T-helper 1 cell treated with Interleukin-12 subunit alpha and Interleukin-12 subunit beta and Interleukin-4 antibody, amounts not matched to agents 30 ng/mL and 1 ng/mL, for 36 hours (primary cell): ENCODE data around the gene RNH1. TPM values are rescaled to one million over a fixed set of nuclear protein-coding genes. Genes with fewer than 3 reads are reported as not detected.
"Not testable (repeated sequence)": the region's sequence is repeated elsewhere in the genome, so short reads cannot be mapped to it uniquely, and the experiment has no call there.

Experiments
- intact Hi-C: fragments of 100-400 bp; cut with micrococcal nuclease; formaldehyde crosslinking; loops from one replicate; pipeline ENCODE4 v1.15.1; 2024
- total RNA-seq: library from RNA; stranded (reverse); gene quantifications from 2 replicates; pipeline ENCODE4 v1.2.3, GENCODE V29; 2022

Gene RNH1
- total RNA-seq, 1 donor from 2014 or later, result 89.8 TPM

DNA sequence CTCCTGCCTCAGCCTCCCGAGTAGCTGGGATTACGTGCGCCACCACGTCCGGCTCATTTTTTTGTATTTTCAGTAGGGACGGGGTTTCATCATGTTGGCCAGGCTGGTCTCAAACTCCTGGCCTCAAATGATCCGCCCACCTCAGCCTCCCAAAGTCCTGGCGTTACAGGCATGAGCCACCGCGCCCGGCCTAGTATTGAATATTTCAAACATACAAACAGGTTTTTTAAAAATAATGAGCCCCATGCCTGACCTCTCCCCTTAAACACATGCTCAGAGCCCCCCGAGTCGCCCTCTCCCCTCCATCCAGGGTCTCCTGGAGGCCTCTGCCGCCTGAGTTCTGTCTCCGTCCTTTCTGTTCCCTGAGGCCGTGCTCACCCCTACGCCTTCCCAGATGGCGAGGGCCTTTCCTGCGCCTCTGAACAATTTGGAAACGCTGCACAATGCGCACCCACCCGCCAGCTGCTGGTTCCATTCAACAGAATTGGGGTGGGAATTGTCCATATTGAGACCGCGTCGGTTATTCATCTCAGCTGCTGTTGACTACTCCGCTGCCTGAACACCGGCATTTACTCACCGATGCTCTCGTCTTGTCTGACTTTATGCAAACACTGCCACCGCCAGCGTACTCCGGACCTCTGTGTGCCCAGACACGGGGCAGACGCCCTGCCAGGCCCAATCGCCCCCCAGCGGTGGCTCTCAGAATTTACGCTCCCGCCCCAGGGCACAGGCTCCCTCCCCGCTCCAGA, 13.6 kb upstream of the RNH1 start:
- intact Hi-C loops, result no loop called here

DNA sequence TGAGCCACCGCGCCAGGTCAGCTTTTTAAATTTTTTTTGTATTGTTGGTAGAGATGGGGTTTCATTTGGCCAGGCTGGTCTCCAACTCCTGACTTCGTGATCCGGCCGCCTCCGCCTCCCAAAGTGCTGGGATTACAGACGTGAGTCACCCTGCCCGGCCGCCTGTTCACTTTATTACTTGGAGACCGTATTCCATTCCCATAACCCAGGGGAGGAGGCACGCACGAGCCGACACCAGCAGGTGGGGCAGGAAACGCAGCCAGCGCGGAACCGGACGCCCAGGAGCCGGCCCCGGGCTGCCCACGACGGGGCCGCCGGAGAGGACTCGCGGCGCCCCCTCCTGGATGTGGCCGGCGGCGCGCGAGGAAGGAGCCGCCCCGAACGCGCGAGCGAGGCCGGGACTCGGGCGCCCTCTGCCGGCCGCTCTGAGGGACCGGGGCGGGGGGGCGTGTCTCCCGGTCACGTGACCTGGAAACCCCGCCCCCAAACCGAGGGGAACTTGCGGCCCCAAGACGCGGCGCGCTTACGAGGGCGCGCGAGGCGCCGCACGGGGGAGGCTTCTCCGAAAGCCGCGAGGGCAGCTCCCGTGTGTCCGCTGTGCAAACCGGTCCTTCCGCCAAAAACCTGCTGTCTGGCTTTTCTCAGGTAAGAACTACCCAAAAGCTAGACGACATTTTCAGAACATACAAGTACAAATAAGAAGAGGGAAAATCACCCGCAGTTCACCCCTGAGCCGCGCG, 11.6 kb upstream of the RNH1 start:
- intact Hi-C loops, result loop anchor here (1.0 to 2.0 kb wide), 4 partner anchors 11 to 103 kb away; partner anchors contain the start of genes HRAS and RNH1

DNA sequence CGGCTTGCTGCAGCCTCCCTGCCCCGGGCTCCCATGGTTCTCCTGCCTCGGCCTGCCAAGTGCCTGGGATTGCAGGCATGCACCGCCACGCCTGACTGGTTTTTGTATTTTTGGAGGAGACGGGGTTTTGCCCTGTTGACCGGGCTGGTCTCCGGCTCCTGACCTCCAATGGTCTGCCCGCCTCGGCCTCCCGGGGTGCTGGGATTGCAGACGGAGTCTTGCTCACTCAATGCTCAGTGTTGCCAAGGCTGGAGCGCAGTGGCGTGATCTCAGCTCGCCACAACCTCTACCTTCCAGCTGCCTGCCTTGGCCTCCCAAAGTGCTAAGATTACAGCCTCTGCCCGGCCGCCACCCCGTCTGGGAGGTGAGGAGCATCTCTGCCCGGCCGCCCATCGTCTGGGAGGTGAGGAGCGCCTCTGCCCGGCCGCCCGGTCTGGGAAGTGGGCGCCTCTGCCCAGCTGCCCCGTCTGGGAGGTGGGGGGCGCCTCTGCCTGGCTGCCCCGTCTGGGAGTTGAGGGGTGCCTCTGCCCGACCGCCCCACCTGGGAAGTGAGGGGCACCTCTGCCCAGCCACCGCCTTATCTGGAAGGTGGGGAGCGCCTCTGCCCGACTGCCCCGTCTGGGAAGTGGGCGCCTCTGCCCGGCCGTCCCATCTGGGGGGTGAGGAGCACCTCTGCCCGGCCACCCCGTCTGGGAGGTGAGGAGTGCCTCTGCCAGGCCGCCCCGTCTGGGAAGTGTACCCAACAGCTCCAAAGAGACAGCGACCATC, 10.1 kb upstream of the RNH1 start:
- intact Hi-C loops, result not testable (repeated sequence)

DNA sequence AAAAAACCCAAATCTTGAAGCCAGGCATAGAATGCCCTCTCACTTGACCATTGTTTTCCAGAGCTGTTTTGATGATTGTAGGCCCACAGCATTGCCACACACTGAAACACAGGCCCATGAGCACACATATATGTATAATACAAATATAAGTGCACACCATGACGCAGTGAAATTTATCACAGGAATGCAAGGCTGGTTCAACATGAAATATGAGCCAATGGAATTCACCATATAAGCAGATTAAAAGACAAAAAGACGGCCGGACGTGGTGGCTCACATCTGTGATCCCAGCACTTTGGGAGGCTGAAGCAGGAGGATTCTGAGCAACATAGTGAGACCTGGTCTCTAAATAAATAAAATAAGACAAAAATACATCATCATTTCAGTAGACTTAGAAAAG, 9.4 kb upstream of the RNH1 start:
- intact Hi-C loops, result no loop called here

DNA sequence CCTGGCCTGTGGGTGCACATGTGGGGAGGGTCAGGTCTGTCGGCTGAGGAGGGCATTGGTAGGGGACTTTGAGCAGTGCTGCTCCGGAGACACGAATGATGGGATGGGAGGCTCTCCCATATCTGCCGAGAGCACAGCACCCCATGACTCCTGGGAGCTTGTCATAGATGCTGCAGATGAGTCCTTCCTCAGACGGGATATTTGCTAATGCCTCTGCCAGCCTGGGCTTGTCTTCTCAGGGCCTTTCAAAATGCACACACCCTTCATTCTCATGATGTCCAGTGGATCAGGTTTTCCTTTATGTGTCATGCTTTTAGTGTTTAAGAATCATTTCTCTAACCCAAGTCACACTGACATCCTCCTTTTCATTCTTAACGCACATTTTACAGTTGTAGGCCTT, 8.1 kb upstream of the RNH1 start:
- intact Hi-C loops, result no loop called here

DNA sequence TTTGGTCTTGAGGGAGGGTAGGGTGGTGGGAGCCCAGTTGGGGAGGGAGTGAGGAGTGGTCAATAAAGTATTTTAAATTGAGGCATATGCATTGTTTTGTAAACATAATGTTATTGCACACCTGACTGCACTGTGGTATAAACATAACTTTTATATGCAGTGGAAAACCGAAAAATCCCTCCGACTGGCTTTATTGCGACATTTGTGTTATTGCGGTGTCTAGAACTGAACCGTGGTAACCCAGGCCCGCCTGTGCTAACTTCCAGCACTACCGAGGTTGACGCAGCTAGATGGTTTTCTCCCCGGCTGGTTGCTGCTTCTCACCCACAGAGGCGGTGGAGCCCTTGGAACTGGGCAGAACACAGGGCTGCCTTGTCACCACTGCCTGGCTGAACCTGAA, 7.6 kb upstream of the RNH1 start:
- intact Hi-C loops, result no loop called here

DNA sequence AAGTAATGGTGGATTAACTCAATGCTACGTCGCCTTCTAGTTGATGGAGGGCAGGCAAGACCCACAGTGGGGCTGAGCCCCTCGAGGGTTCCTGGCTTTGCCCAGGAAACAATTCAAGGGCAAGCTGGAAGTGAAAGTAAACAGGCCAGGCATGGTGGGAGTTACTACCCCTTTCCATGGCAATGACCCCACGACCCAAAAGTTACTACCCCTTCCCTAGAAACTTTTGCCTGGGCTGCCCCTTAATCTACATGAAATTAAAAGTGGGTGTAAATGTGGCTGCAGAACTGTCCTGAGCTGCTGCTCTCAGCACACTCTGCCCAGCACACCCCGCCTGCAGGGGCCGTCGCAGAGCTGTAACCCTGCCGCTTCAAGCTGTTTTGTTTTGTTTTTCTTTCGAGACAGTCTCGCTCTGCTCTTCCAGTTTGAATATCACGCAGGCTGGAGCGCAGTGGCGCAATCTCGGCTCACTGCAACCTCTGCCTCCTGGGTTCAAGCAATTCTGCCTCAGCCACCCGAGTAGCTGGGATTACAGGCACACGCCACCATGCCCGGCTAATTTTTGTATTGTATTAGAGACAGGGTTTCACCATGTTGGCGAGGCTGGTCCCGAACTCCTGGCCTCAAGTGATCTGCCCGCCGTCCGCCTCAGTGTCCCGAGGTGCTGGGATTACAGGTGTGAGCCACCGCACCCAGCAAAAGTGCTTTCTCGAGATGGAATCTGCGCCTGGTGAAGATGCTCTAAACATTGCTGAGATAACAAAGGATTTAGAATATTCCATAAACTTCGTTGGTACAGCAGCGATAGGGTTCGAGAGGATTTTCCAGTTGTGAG, 5.9 kb upstream of the RNH1 start:
- intact Hi-C loops, result no loop called here

DNA sequence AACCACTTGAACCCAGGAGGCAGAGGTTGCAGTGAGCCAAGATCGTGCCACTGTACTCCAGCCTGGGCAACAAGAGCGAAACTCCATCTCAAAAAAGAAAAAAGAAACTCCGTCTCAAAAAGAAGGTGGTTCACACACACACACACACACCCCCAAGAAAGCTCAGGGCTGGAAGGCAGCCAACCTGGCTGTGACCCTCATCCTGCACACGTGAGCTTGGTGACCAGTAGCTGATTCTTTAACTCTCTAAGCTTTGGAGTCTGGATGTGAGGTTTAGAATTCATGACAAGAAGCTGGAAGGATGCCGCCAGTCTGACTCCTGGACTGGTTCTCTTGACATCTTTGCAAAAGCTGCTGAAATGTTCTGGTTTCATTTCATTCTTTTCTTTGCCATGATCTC, 1.9 kb upstream of the RNH1 start:
- intact Hi-C loops, result no loop called here

DNA sequence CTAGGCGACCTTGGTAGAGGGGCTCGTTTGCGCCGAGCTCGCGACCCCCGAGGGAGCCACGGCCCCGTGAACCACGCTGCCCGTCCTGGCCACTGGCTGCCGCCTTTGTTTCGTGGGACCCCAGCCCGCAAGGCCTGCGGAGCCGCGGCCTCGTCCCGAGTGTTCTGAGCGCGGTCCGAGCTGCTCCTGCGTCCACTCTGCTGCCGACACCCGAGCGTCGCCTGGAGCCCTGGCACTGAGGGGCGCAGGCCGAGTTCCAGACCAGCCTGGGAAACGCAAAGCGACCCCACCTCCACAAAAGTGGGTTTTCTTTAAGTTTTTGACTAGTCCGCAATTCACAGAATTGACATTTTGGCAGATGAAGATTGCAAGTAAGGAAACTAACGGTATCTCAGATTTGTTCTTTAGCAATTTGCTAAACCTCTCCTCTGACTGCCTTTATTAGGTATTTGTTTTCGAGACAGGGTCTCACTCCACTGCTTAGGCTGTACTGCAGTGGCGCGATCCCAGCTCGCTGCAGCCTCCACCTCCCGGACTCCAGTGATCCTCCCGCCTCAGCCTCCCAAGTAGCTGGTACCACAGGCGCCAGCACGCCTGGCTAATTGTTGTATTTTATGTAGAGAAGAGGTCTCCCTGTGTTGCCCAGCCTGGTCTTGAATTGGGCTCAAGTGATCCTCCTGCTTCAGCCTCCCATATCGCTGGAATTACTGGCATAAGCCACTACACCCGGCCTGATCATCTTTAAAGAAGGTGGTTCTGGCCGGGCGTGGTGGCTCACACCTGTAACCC, 879 bp upstream of the RNH1 start:
- intact Hi-C loops, result loop anchor here (1.0 to 2.0 kb wide), 14 partner anchors 10 to 1893 kb away; partner anchors contain the start of genes BET1L, DEAF1, HRAS and PHRF1

DNA sequence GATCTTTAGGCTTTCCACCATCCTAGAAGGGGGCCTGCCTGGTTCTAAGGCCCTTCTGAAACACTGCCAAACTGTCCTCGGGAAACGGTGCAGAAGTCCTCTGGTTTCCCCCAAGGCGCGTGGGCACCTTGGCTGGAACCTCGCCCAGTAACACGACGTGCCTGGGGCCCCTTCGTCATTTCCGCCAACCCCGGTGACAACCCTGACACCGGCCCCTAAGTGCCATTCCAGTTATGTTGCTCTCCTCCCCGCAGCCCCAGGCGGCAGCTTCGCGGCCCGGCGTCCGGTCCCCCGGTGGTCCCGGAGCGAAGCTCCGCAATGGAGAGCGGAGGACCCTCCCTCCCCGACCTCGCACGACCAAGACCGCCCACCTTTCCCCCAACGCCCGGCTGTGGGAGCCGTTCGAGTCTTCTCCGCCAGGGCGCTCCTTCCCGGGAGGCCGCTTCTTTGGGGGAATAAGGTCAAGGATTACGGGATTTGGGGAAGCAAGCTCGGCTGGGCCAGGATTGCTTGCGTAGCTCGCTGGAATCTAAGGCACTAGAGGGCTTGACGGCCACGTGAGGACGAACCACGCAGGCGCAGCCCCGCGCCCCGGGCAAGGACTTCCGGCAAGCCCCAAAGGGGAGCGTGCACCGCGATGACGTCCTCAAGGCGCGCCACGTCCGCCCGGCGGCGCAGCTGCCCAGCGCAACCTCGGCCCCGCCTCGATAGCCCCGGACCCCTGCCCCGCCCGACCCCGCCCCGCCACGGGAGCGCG, 626 bp downstream of the RNH1 start:
- intact Hi-C loops, result loop anchor here (1.0 to 2.0 kb wide), 7 partner anchors 54 to 1894 kb away; partner anchors contain the start of genes DEAF1, LMNTD2, RASSF7 and TMEM80

DNA sequence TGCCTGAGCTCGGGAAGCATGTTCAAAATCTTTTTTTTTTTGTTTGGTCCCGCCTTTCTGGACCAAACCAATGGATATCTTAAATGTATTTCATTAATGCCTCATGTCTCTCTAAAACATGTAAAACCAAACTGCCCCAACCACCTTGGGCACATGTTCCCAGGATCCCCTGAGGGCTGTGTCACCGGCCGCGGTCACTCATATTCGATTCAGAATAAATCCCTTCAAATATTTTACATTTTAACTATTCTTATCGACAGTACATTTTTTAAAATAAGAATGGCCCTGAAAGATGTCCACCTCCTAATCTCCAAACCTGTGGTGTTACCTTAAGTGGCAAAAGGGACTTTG, 2.1 kb downstream of the RNH1 start:
- intact Hi-C loops, result no loop called here

DNA sequence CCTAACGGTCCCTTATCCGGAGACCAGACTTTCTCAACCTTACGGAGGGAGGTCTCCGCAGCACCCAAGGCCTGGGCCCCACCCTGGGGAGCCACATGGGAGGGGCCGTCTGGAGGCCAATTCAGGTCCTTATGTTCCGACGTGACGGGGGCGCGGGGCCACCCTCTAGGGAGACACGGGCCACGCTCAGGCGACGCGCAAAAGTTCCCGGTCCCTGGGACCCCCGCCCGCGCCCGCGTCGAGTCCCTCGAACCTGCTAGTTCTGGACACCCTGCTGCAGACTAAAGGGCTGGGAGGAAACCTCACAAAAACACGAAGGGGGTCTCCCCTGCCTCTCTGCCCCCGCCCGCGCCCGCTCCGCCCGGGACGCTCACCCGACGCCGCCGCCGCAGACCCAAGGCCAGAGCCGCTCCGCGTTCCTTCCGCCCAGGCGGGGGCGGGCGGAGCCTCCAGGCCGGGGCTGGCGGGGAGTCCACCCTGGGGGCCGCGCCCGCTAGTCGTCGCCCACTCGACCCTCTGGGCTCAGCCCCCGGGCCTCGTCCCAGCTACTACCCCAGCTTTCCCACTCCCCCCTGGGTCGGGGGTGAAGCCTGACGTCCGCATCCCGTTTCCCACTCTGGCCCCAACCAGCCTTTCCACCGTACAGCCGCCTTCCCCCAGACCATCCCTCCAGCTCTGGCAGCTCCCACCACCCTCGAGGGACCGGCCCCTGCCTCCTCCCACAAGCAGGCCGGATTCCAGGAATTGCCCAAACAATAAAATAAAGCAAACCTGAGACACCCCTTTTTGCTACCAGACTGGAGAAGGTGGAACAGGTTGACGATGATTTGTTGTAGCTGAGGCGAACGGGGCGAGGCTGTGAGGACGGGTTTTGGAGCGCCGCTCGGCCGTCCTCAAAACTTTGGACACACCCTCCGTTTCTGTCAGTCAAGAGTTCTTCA, 2.7 kb downstream of the RNH1 start:
- intact Hi-C loops, result no loop called here

DNA sequence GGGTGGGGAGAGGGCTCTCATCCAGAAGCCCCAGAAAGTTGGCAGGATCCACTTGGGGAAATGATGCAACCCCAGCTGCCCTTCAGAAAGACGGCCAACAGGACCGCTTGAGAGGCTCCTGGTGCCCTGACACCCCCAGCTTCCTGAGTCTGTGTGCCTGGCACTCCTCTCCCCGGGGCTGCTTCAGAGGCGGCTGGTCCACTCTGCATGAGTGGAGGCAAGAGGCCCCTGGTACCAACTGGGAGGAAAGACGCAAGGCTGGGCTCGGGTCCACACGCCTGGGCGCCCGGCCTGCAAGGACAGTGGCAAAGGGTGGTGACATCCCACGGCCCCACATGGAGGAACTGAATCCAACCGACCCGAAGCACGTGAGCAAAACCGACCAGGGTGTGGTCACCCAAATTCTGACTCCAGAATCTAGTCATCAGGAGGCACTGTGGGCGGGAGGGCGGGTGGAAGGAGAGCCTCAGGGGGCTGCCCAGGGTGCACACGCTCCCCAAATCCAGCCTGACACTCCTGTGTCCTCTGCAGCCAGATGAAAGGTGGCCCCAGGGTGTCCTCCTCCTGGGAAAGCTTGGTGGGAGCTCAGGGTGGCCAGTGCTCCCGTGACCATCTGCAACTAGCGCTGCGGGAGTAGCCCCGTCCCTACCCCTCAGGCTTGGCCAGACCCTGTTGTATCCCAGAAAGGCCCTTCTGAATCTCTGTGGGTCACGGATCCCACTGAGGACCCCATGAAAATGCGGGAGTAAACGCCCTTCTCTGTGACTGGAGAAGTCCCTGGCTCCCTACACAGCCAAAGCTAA, 3.7 kb downstream of the RNH1 start:
- intact Hi-C loops, result no loop called here

DNA sequence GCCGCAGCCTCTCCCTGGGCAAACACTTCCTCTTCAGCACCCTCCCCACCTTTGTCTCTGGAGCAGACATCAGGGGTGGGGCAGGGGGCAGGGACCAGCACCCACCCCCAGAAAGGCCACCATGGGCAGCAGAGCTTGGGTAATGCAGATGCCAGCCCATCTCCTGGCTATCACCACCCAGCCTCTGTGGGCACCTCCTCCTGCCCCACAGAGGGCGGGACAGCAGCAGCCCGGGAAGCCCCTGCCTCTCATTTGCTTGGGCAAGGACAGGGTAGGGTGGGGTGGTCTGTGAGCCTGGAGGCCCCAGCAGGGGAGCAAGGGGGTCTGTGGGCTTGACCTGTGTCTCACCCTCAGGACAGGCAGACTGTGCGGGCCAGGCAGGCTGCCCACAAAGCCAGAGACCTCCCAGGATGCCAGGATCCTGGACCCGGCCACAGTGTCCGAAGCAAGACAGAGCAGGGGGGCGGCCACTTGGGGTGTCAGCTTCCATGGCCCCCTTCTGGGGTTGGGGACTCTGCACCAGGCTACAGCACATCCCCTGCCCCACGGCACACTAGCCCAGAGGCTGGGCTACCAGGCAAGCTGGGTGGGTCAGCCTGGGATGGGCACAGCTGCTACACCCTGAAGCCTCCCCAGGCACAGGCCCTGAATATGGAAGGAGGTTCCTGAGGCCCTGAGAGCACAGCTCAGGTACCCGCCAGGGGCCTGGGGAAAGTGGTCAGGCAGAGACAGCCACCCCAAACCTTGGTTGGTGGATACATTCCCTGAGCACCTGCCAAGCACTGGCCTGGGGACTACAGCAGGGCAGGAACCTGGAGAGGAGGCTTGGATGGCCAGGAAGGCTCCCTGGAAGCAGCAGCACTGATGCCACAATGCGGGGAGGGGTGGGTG, 4.5 kb downstream of the RNH1 start:
- intact Hi-C loops, result no loop called here

DNA sequence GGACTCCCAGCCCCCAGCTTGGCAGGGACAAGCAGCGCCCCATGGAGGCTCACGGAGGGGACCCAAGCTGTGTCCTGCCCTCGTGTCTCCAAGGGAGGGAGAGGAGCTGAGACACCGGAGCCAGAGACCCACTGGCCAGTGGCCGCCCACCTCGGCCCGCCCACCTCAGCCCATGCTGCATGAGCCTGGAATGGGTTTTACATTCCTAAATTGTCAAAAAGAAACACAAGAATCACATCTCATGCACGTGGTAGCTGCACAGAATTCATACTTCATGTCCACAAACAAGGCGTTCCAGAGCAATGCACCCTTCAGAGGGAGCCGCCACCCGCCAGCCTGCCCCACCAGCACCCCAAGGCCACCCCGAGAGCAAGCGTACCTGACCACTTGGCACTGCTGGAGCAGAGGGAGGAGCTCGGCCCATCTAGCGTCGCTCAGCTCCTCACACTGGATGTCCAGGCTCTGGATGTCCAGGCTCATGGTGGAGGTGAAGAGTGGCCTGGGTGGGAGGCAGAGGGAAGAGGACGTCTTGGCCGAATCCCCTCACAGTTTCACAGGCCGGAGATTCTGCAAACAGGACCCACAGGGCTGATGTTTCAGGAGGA, 5.3 kb downstream of the RNH1 start:
- intact Hi-C loops, result no loop called here

DNA sequence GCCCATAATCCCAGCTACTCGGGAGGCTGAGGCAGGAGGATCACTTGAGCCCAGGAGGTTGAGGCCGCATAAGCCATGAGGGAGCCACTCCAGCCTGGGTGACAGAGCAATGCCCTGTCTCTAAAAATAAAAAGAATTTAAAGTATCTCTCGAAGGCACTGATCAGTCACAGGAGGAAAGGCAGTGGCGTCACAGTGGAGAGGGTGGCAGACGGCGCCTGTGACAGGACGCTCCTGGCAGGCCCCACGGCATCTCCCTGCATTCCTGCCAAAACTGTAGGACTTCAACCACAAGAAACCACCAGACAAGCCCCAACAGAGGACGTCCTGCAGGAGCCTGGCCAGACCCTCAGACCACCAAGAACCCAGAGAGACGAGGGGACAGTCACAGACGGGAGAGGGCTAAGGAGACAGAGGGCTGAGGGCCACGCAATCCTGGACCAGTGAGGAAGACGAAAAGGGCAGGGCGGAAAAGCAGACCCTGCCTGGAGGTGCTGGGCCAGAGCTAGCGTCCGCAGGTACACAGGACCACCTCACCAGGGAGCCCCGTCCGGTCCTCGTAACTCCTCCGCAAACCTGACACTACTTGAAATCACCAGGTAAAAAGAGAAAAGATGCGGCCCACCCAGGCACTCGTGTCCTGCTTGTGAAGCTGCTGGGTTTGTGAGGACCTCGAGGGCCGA, 5.9 kb downstream of the RNH1 start:
- intact Hi-C loops, result no loop called here
